ENCODE measurements around the gene WDR4.
"Not testable (repeated sequence)": the region's sequence is repeated elsewhere in the genome, so short reads cannot be mapped to it uniquely, and the experiment has no call there.

WDR4 gene

DNA sequence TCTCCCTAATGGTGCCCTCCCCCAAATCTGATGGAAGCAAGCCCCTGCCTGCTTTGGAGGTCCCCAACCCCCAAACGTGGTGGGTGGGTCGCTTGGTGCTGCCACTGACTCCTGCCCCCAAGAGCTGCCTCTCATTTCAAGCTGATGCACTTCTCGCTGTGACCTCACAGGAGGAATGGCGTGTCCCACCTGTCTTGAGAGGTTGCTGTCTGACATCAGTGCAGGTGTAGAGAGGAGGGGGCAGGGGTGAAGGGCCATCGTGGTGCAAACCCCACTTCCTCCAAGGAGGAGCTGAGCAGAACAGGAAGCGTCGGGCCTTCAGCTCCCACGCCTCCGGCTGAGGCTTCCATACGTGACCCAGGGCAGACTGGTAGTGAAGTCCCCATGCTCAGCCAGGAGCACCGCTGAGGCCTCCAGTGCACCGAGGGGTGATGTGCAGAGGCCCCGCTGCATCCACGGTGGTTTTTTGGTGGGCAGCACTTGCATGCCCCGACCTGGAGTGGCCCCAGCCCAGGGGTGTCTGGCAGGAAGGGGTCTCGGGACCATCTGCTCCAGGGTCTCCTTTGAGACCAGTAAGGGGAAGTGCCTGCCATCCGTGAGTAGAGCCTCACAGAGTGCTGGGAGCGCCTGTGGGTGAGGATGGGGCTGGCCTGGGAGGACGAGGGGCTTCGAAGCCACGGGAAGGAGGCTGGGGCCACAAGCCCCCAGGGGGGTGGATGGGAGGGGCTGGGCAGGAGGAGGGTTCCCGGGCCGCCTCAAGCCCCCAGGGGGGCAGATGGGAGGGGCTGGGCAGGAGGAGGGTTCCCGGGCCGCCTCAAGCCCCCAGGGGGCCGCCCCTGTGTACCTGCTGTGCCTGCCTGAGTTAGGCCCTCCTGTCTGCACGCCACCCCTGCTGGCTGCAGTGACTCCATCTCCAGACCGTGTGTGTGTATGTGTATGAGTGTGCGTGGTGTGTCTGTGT lies 39.8 kb downstream of the WDR4 start:
- DNase-seq: peak in 3 of 4 experiments; percentile 30 to 67 (median 34)

- not testable (repeated sequence) for DNase-seq
Measured at GRCh38 chr21:42838212-42838690, 41.1 kb downstream of the WDR4 start.

GRCh38 chr21:42837421-42838211 lies 41.7 kb downstream of the WDR4 start:
- DNase-seq: no peak

DNA sequence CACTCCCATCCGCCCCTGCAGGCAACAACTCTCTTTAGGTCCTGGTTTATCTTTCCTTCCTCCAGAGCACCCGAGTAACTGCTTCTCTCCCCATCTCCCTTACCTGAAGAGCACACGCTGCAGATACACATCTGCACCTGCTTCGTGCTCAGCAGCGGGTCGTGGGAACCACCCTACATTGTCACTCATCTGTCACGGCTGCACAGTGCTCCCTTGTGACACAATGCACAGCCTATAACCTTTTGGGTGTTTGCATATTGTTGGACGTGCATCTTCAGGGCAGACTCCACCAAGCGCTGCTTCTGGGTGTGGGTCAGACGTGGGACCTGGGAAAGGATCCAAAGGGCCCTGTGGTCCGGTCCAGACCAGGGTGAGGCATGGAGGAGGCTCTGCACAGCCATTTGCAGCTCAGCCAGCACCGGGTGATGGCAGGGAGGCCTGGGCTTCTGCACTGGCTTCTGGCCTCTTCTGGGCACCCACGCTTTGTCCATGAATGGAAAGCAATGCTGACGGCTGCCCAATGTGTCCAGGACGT lies 42.5 kb downstream of the WDR4 start:
- DNase-seq: no peak

DNA sequence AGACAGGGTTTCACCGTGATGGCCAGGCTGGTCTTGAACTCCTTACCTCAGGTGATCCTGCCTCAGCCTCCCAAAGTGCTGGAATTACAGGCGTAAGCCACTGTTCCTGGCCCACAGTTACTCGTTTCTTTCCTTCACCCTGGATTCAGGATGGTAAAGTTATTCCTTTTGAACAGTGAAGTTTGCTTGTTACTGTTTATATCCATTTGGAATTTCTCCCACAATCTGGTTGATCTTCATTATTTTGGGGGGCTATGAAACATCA lies 43.0 kb downstream of the WDR4 start:
- no peak for DNase-seq

- DNase-seq: no peak
Measured at GRCh38 chr21:42835611-42836401, 43.5 kb downstream of the WDR4 start.

DNA sequence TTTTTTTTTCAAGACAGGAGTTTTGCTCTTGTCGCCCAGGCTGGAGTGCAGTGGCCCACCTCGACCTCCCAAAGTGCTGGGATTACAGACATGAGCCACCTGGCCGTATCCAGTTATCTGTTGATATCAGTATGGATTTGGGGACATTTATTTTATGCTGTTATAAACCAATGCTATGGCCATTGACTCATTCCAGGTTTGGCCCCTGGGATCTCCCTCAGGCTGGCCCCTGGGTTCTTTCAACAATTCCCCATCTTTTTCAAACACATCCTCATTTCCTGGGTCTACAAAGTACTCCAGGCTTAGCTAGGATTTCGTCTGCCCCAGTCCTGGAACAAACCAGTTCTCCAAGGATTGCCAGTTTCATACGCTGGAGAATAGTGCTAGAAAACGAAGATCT lies 44.1 kb downstream of the WDR4 start:
- DNase-seq: no peak

DNA sequence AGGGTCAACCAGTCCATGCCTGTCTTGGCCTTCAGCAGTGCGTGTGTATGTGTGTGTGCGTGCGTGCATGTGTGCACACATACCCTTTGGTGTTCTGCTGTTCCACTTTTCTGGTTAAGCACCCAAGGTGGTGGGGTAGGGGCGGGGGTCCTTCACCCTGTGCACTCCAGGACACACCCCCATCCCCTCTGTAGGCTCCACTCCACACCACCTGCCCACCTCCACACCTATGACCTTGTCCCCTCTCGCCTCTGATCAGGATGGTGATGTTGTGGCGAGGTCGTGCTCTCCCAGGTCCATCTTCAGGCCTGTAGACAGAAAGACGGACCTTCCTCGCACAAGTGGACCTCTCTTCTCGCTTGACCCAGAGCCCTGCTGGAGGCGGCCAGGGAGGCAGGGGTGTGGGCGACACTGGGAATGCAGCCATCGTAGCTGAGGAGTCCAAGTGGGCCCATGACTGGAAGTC lies 44.6 kb downstream of the WDR4 start:
- no peak for DNase-seq

- no peak for DNase-seq
Measured at GRCh38 chr21:42833859-42834725, 45.2 kb downstream of the WDR4 start.

DNA sequence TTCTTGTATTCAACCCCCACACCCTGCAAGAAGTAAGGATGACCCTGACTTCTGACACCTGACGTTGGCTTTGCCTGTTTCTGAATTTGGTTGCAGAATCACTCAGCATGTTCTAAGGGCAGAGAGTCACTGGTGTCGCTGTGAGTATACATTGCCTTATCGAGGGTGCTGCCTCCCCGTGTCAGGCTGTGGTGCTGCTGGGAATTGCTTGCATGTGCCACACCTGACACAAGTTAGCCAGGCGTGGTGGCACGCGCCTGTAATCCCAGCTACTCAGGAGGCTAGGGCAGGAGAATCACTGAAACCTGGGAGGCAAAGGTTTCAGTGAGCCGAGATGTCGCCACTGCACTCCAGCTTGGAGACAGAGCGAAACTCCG lies 45.9 kb downstream of the WDR4 start:
- DNase-seq: peak in 3 of 4 experiments; percentile 9 to 27 (median 25)

DNA sequence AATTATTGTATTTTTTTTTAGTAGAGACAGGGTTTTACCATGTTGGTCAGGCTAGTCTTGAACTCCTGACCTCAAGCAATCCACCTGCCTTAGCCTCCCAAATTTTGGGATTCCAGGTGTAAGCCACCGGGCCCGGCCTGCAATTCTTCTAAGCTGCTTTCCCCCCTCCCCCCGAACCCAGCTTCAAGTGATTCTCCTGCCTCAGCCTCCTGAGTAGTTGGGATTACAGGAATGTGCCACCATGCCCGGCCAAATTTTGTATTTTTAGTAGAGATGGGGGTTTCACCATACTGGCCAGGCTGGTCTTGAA lies 47.1 kb downstream of the WDR4 start:
- DNase-seq: not testable (repeated sequence)

DNA sequence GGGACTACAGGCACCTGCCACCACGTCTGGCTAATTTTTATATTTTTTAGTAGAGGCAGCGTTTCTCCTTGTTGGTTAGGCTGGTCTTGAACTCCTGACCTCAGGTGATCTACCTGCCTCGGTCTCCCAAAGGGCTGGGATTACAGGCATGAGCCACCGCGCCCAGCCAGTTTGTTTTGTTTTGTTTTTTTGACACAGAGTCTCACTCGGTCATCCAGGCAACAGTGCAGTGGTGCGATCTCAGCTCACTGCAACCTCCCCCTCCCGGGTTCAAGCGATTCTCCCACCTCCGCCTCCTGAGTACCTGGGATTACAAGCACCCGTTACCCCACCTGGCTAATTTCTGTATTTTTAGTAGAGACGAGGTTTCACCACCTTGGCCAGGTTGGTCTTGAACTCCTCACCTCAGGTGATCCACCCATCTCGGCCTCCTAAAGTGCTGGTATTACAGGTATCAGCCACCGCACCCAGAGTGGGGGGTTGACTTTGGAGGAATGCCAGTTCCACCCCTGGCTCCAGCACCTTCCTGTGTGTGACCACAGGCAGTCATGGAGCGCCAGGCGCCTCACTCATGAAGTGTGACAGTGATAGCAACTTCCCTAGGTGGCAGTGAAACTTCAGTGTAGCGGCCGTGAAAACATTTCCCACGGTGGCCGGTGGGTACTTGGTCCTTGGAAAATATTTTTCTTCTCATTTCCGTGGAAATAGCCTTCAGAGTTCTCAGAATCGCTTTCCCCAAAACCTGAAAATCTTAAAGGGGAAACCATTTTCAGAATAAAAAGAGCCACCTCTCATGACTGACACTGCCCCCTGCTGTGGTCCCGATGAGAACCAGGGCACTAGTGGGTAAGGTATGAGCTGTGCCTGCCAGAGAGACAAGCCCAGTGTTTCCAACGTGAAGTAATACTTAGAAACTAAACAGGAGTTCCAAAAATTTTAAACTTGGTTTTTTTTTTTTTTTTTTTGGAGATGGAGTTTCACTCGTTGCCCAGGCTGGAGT lies 48.6 kb downstream of the WDR4 start:
- DNase-seq: peak in 1 of 4 experiments; percentile 20

DNA sequence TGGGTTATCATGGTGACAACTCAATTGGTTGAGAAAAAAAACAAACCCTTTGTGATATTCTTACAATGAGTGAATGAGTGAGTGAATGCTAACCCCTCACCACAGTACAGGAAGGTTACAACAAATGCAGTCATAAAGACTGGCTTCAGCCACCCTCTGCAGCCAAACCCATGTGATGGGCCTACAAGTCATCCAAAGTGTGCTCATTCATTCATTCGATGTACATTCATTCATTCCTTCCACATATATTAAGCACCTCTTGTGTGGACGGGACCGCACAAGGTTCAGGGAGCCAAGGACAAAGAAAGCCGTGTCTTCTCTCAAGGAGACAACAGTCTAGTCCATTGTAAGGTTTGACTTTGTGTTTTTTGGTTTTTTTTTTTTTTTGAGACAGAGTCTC lies 49.4 kb downstream of the WDR4 start:
- DNase-seq: no peak

DNA sequence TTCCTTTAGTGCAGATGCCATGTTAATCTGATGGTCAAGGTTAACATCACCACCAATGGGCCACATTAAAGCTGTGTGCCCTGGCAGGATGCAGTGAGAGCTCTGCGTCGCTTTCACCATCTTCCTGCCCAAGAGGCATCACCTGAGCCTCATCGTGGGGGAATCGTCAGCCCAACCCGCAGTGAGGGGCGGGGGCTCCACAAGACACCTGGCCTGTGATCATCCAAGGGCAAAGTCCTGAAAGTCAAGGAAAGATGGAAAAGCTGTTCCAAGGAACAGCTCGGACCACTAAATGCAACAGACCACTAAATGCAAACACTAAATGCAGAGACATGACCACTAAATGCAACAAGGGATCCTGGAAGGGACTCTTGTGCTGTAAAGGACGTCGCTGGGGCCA lies 49.9 kb downstream of the WDR4 start:
- DNase-seq: no peak

- no peak for DNase-seq
Measured at GRCh38 chr21:42827588-42827987, 51.8 kb downstream of the WDR4 start.

- DNase-seq: no peak
Measured at GRCh38 chr21:42820616-42821465, 58.5 kb downstream of the WDR4 start.

GRCh38 chr21:42819861-42820615 lies 59.3 kb downstream of the WDR4 start:
- no peak for DNase-seq

DNA sequence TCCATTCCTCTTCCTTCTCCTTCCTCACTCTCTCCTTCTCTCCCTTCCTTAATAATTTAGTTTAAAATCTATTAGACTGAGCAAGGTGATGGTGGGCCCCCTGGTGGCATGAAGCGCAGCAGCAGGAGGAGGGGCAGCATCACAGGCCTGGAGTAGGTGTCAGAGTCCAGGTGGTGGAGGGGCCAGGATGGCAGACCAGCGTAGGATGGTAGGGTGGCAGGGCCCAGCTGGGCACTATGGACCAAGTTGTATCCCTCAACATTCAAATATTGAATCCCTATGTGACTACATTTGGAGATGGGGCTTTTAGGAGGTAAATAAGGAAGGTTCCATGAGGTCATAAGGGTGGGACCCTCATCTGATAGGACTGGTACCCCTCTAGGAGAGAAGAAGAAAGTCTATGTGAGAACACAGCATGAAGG lies 61.0 kb downstream of the WDR4 start:
- peak; percentile 54 to 84 (median 66) for DNase-seq

- no peak for DNase-seq
Measured at GRCh38 chr21:42815217-42815616, 64.1 kb downstream of the WDR4 start.
